ENCODE data around the gene SULT4A1. TPM values are rescaled to one million over a fixed set of nuclear protein-coding genes. Genes with fewer than 3 reads are reported as not detected.
A peak's percentile ranks its signal among the peaks of the same experiment; 100 is the strongest.

Gene SULT4A1
- total RNA-seq, 4 donors from 2014 or later: not detected

GRCh38 chr22:43832393-43833265 is 29.7 kb downstream of the SULT4A1 start:
- no peak overlapping the region for H3K4me3 ChIP-seq (replicated peaks in 1 of 3)
- no peaks in the 10 kb centered on the region for H3K27me3 ChIP-seq
- no peaks in the 10 kb centered on the region for H3K36me3 ChIP-seq
- 84 to 93% methylated on average over 13 to 18 of the region's 18 CpGs for WGBS, 2 donors
- H3K9me3 ChIP-seq: no peaks in the 10 kb centered on the region
- no peak for DNase-seq
- peaks cover 0 to 12% of the 10 kb centered on the region in 2 donors for H3K4me1 ChIP-seq
- no peak overlapping the region for H3K27ac ChIP-seq
- intact Hi-C loops (cut with DNase I): no loop called here
- TF ChIP-seq CTCF (IDR thresholded peaks at IDR 0.05) (no peak), POLR2A (IDR thresholded peaks at IDR 0.05) (no peak)

- Histone ChIP-seq H3K27me3 (no peaks in the 10 kb centered on the region), H3K4me1 (peaks cover 0 to 12% of the 10 kb centered on the region in 2 donors), H3K27ac (no peak overlapping the region), H3K4me3 (replicated peaks in 1 of 3) (no peak overlapping the region), H3K9me3 (no peaks in the 10 kb centered on the region), H3K36me3 (no peaks in the 10 kb centered on the region)
- intact Hi-C loops (cut with DNase I): no loop called here
- WGBS, 2 donors: 95 to 97% methylated on average over 28 to 29 of the region's 33 CpGs
- TF ChIP-seq POLR2A (IDR thresholded peaks at IDR 0.05): no peak
- no peak for TF ChIP-seq CTCF (IDR thresholded peaks at IDR 0.05)
- DNase-seq: no peak
Measured at GRCh38 chr22:43831561-43832392, 30.5 kb downstream of the SULT4A1 start.

GRCh38 chr22:43830931-43831560 is 31.3 kb downstream of the SULT4A1 start:
- Histone ChIP-seq H3K27ac (no peak overlapping the region), H3K9me3 (no peaks in the 10 kb centered on the region), H3K36me3 (no peaks in the 10 kb centered on the region), H3K4me3 (replicated peaks in 1 of 3) (no peak overlapping the region), H3K4me1 (peaks cover 0 to 12% of the 10 kb centered on the region in 2 donors), H3K27me3 (no peaks in the 10 kb centered on the region)
- intact Hi-C loops (cut with DNase I): no loop called here
- 64 to 77% methylated on average over 8 to 12 of the region's 12 CpGs for WGBS, 2 donors
- no peak for TF ChIP-seq CTCF (IDR thresholded peaks at IDR 0.05)
- no peak for TF ChIP-seq POLR2A (IDR thresholded peaks at IDR 0.05)
- DNase-seq: no peak

- no peaks in the 10 kb centered on the region for H3K9me3 ChIP-seq
- peak; percentile 75 to 80 for DNase-seq
- no peak for TF ChIP-seq POLR2A (IDR thresholded peaks at IDR 0.05)
- TF ChIP-seq CTCF (IDR thresholded peaks at IDR 0.05): no peak
- H3K27ac ChIP-seq: no peak overlapping the region
- WGBS, 2 donors: 45 to 51% methylated on average over 22 to 23 of the region's 33 CpGs
- intact Hi-C loops (cut with DNase I): no loop called here
- H3K4me1 ChIP-seq: peaks cover 0 to 12% of the 10 kb centered on the region in 2 donors
- no peak overlapping the region for H3K4me3 ChIP-seq (replicated peaks in 1 of 3)
- no peaks in the 10 kb centered on the region for H3K36me3 ChIP-seq
- H3K27me3 ChIP-seq: no peaks in the 10 kb centered on the region
Measured at GRCh38 chr22:43829904-43830851, 32.1 kb downstream of the SULT4A1 start.

All from thyroid gland (tissue), 4 donors.